Neural progenitor cell (in vitro differentiated cells): ENCODE data around the gene TMCC1.

Experiments
- EZH2phosphoT487 ChIP-seq: fragments of 200-600 bp; sonication (generic); IDR thresholded peaks from 2 replicates; pipeline ENCODE4 v1.6.1; 2017; ENCODE audit warnings: antibody characterized with exemption
- TF ChIP-seq, protein P1 (sequence below): fragments of 200-600 bp; sonication (generic); IDR thresholded peaks from 2 replicates; pipeline ENCODE4 v1.5.1; 2017; ENCODE audit warnings: antibody characterized with exemption, mild to moderate bottlenecking

GRCh38 chr3:129604767-129605166 is 288.7 kb downstream of the TMCC1 start:
- TF ChIP-seq, protein P1, sequence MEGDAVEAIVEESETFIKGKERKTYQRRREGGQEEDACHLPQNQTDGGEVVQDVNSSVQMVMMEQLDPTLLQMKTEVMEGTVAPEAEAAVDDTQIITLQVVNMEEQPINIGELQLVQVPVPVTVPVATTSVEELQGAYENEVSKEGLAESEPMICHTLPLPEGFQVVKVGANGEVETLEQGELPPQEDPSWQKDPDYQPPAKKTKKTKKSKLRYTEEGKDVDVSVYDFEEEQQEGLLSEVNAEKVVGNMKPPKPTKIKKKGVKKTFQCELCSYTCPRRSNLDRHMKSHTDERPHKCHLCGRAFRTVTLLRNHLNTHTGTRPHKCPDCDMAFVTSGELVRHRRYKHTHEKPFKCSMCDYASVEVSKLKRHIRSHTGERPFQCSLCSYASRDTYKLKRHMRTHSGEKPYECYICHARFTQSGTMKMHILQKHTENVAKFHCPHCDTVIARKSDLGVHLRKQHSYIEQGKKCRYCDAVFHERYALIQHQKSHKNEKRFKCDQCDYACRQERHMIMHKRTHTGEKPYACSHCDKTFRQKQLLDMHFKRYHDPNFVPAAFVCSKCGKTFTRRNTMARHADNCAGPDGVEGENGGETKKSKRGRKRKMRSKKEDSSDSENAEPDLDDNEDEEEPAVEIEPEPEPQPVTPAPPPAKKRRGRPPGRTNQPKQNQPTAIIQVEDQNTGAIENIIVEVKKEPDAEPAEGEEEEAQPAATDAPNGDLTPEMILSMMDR = no peak
- no peak for TF ChIP-seq EZH2phosphoT487
